NCI-H1105 (cell line): ENCODE measurements around the gene MS4A2.
"Not testable (repeated sequence)": the region's sequence is repeated elsewhere in the genome, so short reads cannot be mapped to it uniquely, and the experiment has no call there.

Experiments
- DNase-seq: peaks from one replicate; lab custom pipeline; 2025; lab: John Stamatoyannopoulos, UW

The MS4A2 gene

DNA sequence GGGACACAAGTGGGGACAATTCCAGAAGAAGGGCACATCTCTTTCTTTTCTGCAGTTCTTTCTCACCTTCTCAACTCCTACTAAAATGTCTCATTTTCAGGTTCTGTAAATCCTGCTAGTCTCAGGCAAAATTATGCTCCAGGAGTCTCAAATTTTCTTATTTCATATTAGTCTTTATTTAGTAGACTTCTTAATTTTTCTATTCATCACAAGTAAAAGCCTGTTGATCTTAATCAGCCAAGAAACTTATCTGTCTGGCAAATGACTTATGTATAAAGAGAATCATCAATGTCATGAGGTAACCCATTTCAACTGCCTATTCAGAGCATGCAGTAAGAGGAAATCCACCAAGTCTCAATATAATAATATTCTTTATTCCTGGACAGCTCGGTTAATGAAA lies at the start of gene MS4A2:
TSS of gene MS4A2 (plus strand) at position 301 of the 400 bp plus-strand sequence. CDS start 102 bp downstream, outside the sequence.
- DNase-seq, result no peak

- DNase-seq, result no peak
Observed at GRCh38 chr11:60040109-60040508, 48.4 kb upstream of the MS4A2 start, which contains the start of gene OOSP2. Gene OOSP2 (plus strand): TSS chr11:60040409. CDS start chr11:60040460, 51 bp downstream.

GRCh38 chr11:60050422-60050821 lies 38.0 kb upstream of the MS4A2 start:
- not testable (repeated sequence) for DNase-seq

- not testable (repeated sequence) for DNase-seq
Observed at GRCh38 chr11:60050839-60051238, 37.6 kb upstream of the MS4A2 start.

GRCh38 chr11:60056349-60056969 lies 32.0 kb upstream of the MS4A2 start, which contains the start of gene MS4A3:
Gene MS4A3 (plus strand): TSS chr11:60056665. CDS start chr11:60061161, 4,496 bp downstream.
- no peak for DNase-seq

DNA sequence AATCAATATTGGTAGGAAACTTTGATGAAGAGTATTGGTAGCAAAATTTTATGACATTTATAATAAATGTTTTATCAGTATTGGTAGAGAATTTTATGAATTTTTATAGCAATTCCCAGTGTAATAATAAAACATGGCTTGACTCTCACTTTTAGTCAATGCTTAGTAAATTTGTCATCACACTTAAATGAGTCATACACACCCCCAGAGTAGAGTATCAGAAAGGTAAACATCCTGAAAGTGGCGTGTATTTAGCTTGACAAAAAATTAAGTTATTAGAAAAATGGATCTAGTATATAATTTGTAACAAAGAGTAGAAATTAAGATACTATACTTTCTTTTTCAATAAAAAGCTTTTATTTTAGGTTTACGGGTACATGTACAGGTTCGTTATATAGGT lies 29.4 kb upstream of the MS4A2 start:
- no peak for DNase-seq

GRCh38 chr11:60059521-60060240 lies 28.8 kb upstream of the MS4A2 start:
- no peak for DNase-seq

GRCh38 chr11:60064111-60064510 lies 24.4 kb upstream of the MS4A2 start:
- no peak for DNase-seq

GRCh38 chr11:60065801-60066200 lies 22.7 kb upstream of the MS4A2 start:
- no peak for DNase-seq

- no peak for DNase-seq
Observed at GRCh38 chr11:60069450-60069849, 19.0 kb upstream of the MS4A2 start.

DNA sequence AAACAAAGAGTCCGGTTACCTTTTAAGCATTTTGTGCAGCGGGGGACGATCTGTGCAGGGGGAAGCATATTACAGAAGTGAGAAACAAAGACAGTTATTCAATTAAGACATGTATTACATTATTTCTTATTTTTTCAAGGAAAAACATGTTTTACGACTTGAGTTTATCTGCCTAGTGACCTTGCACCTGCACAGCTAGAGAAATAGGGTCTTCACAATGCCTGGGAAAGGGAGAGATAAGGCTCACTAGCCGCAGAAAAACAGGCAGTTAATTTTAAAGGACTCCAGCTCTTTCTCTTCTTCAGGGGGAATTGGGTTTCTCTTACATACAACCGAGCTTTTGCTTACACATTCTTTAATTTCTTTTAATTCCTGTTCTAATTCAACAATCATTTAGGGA lies 16.8 kb upstream of the MS4A2 start:
- DNase-seq, result not testable (repeated sequence)

DNA sequence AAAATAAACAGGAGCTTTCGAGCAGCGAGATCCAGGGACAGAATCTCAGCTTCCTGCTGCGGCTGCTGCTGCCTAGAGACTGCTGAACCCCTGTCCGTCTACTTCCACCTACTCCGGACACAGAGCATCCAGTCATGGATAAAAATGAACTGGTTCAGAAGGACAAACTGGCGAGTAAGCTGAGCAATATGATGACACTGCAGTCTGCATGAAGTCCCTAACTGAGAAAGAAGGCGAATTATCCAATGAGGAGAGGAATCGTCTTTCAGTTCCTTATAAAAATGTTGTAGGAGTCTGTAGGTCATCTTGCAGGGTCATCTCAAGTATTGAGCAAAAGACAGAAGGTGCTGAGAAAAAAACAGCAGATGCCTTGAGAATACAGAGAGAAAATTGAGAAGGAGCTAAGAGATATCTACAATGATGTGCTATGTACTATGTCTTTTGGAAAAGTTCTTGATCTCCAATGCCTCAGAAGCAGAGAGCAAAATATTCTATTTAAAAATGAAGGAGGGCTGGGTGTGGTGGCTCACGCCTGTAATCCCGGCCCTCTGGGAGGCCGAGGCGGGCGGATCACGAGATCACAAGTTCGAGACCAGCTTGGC lies 11.1 kb upstream of the MS4A2 start:
- DNase-seq, result no peak

GRCh38 chr11:60077981-60078380 lies 10.5 kb upstream of the MS4A2 start:
- no peak for DNase-seq

GRCh38 chr11:60078745-60079144 lies 9.7 kb upstream of the MS4A2 start:
- no peak for DNase-seq

GRCh38 chr11:60080535-60080934 lies 7.9 kb upstream of the MS4A2 start:
- DNase-seq, result no peak

GRCh38 chr11:60084631-60085273 lies 3.7 kb upstream of the MS4A2 start:
- DNase-seq, result peak; percentile 47

GRCh38 chr11:60085909-60086308 lies 2.6 kb upstream of the MS4A2 start:
- DNase-seq, result no peak

DNA sequence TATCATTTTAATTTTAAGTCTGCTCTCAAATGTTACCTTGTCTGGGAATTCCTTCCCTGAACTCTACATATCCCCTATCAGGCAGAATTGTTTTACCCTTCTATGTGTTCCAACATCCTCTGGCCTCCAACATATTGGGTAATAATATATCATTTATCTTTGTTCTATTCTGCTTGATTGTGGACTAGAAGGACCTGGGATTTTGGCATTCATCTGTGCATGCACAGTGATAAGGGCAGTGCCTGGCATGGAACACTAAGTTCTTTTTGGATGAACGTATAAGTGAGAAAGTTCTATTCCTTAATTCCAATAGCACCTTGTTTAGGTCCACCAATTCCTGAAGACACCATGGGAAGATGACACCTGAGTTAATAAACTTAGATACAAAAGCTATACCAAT lies 1.2 kb upstream of the MS4A2 start:
- no peak for DNase-seq

GRCh38 chr11:60095477-60096120 lies 7.1 kb downstream of the MS4A2 start:
- no peak for DNase-seq

DNA sequence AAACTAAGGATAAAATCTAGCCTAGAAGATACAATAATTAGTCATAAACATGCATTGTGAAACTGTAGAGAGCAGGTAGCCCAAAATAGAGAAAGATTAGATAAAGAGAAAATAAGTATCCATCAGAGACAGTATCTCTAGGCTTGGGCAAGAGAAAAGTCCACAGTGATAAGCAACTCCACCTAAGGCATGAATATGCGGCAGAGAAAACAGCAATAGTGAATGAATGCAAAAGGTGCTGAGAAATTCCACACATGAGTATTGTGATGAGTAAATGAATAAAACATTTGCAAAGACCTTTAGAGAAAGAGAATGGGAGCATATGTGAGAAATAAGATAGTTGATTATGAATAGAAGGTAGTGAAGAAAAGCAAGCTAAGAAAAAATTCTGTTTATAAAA lies 8.7 kb downstream of the MS4A2 start:
- DNase-seq, result no peak

- no peak for DNase-seq
Observed at GRCh38 chr11:60098508-60098907, 10.0 kb downstream of the MS4A2 start.

DNA sequence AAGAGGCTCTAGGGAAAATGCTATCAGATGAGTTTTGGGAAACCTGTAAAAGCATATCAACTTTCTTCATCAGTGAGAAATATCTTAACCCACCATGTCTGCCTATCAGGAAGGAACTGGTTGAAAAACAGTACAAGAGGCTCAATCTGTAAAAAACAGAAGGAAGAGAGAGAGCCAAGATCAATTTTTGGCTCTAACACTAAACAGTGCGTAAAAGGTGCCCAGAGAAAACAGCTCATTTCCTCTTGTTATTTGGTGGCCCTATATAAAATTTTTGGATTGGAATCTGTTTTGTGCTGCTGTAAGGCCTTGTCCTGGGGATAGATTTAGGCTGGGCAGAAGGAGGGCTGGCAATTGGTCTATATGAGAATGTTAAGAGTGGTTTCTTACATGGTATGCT lies 12.1 kb downstream of the MS4A2 start:
- DNase-seq, result no peak
